22Rv1 (cell line): ENCODE data around the gene INPP5A.

ENCODE experiments used
- H3K27ac ChIP-seq: fragments of 450-650 bp; 2 replicates; pipeline ENCODE4 v1.5.1; 2017
- ZFX ChIP-seq: fragments of 450-650 bp; IDR thresholded peaks from 2 replicates; pipeline ENCODE4 v1.6.1; 2017; ENCODE audit warnings: antibody characterized with exemption, borderline replicate concordance
- TF ChIP-seq, protein P1 (sequence below): fragments of 450-650 bp; IDR thresholded peaks from 2 replicates; pipeline ENCODE4 v1.5.1; 2017; ENCODE audit warnings: mild to moderate bottlenecking

Gene INPP5A

DNA sequence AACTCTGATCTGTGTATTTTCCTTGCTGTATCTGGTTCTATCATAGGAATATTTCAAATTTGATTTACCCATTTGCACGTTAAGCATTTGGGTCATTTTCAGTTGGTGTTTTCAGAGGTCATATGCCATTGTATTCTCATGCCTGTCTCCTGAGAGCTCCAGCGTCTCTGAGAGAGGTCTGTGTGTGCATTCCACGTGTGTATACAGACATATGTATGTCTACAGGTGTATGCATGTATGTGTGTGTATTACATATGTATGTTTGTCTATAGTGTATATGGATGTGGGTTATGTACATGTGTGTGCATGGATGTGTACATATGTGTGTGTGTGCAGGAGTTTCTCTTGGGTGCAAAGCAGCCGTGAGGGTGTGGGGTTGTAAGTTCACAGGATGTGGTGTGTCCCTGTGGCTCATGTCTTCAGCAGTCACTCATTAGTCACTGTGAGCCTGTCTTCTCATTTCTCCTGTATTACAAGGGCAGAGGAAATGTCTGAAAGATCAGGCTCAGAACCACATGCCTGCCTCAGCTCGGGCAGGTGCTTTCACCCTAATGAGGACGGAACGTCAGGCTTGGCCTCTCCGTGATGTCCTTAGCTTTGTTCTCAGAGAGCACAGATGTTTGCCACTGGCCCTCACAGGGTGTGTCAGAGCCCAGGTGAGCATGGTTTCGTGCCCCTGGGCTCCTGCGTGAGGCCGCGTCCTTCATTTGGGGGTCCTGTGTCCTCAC lies 146.7 kb downstream of the INPP5A start:
- H3K27ac ChIP-seq = no peak overlapping the region

DNA sequence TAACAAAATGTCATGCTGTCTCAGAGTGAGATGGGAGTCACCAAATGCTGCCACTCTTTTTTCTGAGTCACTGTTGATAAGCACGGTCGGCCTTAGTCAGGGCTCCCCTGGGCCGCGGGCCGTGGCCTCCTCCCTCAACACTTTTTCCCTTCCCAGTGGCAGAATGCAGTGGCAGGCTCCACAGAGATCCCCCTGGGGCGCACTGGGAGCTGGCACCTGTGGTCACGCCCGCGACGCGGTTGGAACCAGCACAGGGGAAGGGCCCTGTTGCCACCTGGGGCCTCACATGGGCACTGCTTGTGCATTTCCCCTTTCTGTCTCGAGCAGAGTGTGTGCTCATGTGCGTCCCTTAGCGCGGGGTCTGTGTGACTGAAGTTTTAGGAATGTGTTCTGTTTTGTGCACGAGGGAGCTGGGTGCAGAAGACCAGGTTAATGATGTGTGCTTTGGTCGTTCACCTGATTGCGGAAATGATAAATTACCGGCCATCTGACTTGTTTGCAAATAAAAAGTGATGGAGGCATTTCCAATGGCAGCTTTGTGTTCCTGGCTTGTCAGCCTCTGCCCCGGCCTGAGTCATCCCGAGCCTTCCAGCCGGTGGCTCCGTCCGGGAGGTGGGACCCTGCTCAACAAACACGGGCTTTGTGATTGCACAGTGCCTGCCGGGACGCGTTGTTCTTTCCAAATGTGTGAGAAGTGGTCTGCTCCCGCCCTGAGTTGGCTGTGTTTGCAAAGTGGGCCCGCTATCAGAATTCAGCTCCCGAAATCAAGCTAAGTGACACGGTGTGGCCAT lies 147.7 kb downstream of the INPP5A start:
- peak overlapping the region; percentile 55 for H3K27ac ChIP-seq
- no peak for TF ChIP-seq ZFX
- TF ChIP-seq, protein P1, sequence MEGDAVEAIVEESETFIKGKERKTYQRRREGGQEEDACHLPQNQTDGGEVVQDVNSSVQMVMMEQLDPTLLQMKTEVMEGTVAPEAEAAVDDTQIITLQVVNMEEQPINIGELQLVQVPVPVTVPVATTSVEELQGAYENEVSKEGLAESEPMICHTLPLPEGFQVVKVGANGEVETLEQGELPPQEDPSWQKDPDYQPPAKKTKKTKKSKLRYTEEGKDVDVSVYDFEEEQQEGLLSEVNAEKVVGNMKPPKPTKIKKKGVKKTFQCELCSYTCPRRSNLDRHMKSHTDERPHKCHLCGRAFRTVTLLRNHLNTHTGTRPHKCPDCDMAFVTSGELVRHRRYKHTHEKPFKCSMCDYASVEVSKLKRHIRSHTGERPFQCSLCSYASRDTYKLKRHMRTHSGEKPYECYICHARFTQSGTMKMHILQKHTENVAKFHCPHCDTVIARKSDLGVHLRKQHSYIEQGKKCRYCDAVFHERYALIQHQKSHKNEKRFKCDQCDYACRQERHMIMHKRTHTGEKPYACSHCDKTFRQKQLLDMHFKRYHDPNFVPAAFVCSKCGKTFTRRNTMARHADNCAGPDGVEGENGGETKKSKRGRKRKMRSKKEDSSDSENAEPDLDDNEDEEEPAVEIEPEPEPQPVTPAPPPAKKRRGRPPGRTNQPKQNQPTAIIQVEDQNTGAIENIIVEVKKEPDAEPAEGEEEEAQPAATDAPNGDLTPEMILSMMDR = no peak

More for the DNA sequence above, 146.7 kb downstream of the INPP5A start:
- TF ChIP-seq, protein P1 = no peak
- no peak for TF ChIP-seq ZFX

DNA sequence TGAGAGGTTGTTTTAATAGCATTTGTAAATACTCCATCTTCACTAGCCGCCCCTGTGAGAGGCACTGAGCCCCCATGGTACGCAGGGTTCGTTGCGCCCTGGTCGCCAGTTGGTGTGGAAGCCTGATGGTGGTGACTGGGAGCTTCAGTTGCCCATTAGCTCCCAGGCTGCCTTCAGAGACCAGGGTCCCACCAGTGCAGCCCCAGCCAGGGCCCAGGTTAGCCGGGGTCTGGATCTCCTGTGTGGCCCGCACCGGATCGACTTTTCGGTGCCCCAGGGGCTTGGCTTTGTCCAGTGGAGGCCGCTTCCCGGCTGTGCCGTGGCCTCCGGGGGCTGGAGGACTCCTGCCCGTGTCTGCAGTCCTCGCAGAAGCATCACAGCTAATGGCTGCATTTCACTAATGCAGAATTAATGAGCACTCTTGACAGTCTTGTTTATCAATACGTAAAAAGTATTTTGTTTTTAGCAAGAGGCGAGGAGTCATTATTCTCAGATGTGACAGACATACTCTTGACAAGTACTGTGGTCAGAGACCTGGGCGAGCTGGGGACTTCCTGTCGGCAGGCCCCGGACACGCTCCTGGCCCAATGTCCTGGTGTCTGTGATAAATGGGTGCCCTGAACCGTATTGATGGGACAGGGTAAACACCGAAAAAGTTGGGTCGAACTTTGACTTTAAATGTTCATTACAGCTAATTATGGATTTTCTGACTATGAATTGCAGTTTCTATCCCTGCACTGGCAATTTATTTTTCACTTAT lies 148.5 kb downstream of the INPP5A start:
- no peak for TF ChIP-seq ZFX
- peak overlapping the region; percentile 55 for H3K27ac ChIP-seq

DNA sequence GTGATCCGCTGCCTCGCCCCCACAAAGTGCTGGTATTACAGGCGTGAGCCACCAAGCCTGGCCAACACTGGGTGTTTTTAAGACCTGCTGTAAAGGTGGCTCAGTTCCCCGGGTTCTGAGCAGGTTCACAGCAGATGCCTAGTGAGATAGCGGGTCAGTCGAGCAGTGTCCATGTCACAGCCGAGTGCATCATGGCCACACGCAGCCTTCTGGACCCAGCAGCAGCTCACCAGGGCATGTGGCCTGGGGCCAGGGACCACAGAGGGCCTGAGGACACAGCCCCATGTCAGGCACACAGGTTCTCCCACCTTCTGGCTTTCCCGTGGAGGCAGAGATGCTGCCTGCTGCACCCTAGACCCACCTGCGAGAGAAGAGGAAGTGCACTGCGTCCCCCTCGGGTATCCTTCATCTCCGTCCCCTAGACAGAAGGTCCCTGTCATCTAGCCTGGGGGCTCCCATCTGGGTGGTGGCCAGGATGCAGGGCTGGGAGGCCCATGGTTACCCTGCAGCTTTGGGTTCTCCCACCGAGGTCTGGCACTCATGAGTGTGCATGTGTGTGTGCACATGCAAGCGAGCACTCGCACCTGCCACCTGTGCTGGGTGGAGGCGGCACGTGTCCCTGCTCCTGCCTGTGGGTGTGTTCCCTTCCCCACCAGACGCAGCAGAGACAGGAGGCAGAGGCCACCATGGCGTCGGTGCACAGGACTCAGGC lies 149.8 kb downstream of the INPP5A start:
- H3K27ac ChIP-seq = no peak overlapping the region
- TF ChIP-seq, protein P1 = no peak
- TF ChIP-seq ZFX = no peak

DNA sequence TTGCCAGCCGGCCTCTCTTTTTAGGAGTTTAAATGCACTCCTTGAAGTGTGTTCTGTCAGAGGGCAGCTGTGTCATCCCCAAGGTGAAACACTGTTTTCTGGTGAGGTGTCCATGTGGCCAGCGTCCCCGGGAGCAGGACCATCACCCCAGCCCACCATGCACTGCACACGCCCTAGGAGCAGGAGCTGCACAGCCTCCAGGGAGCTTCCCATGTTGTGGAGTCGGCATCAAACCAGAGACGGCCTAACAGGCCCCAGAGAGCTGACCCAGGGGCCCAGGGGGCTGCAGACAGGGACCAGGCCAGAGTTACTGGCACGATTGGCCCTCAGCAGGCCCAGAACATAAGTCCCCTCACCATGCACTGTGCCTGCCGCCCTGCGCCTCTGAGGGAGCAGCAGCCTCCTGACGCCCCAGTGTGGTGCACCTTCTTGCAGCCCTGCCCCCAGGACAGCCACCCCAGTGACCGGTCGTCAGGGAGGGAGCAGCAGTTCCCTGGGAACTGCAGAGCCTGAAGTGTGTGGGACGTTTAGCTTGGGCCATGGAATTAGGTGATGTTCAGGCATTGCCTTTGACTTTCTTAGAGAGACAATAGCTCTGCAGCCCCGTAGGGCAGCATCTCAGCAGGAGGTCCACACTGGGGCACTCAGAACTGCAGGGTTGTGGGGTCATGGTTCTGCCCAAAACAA lies 150.4 kb downstream of the INPP5A start:
- H3K27ac ChIP-seq = no peak overlapping the region
- no peak for TF ChIP-seq ZFX
- TF ChIP-seq, protein P1 = no peak

GRCh38 chr10:132688580-132689420 lies 151.2 kb downstream of the INPP5A start:
- TF ChIP-seq, protein P1 = no peak
- TF ChIP-seq ZFX = no peak
- no peak overlapping the region for H3K27ac ChIP-seq
